Measurements from ENCODE around the gene TBC1D9.

The TBC1D9 gene

GRCh38 chr4:140659943-140660700 lies 96.1 kb downstream of the TBC1D9 start:
- Histone ChIP-seq H3K4me2 (no peak overlapping the region), H3K27me3 (no peaks in the 10 kb centered on the region), H3K4me1 (no peaks in the 10 kb centered on the region), H3K9me3 (no peaks in the 10 kb centered on the region), H3K36me3 (no peaks in the 10 kb centered on the region), H4K20me1 (no peaks in the 10 kb centered on the region), H3K27ac (no peak overlapping the region), H3K9ac (no peak overlapping the region), H3K4me3 (no peak overlapping the region)
- no peak for TF ChIP-seq Cebpa-rat (IDR thresholded peaks at IDR 0.05)

GRCh38 chr4:140654495-140654814 lies 101.7 kb downstream of the TBC1D9 start:
- H3K36me3 ChIP-seq, result no peaks in the 10 kb centered on the region
- H3K27me3 ChIP-seq, result no peaks in the 10 kb centered on the region
- no peak overlapping the region for H3K9ac ChIP-seq

DNA sequence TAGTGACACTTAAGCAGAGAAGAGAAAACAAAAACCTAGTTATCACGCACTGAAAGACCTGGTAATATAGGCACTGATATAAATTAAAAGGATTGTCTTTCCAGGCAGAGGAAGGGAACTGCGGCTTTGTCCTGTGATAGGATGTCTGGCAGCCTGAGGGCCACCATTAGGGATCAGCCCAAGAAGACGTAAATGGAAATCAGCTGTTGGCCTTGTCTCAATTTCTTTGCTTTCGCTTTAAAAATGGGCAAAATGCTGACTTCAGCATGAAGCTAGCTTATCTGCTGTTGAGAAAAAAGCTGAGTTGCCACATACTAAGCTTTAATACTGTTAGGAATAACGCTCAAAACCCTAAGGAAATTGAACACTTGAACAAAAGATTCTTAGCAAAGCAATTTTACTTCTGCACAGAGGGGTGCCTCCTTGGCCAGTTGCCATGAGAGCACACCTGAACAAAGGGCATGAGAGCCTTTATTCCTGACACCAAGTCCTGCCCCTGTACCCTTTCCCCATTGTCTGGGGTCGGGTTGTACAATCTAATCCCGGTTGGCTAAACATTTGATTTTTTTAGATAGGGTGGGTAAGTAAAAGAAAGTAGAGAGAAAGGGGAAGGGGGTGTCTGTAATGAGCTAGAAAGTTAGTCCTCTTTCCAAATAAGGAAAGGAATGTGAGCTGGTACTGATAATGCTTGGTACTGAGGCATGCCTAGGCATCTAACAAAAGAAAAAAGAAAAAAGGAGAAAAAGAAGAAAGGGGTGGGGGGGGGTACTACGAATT lies 102.3 kb downstream of the TBC1D9 start:
- Histone ChIP-seq H3K27ac (no peak overlapping the region), H3K4me1 (no peaks in the 10 kb centered on the region), H3K9me3 (no peaks in the 10 kb centered on the region), H3K4me2 (no peak overlapping the region), H3K4me3 (no peak overlapping the region), H4K20me1 (no peaks in the 10 kb centered on the region), H3K36me3 (no peaks in the 10 kb centered on the region), H3K9ac (no peak overlapping the region), H3K27me3 (no peaks in the 10 kb centered on the region)
- TF ChIP-seq Cebpa-rat (IDR thresholded peaks at IDR 0.05), result no peak

More at GRCh38 chr4:140654495-140654814, 101.7 kb downstream of the TBC1D9 start:
- Histone ChIP-seq H3K9me3 (no peaks in the 10 kb centered on the region), H4K20me1 (no peaks in the 10 kb centered on the region), H3K27ac (no peak overlapping the region), H3K4me3 (no peak overlapping the region), H3K4me1 (no peaks in the 10 kb centered on the region), H3K4me2 (no peak overlapping the region)
- TF ChIP-seq Cebpa-rat (IDR thresholded peaks at IDR 0.05), result no peak

GRCh38 chr4:140652601-140653000 lies 103.6 kb downstream of the TBC1D9 start:
- no peaks in the 10 kb centered on the region for H3K27me3 ChIP-seq
- H3K4me3 ChIP-seq, result no peak overlapping the region
- no peaks in the 10 kb centered on the region for H3K36me3 ChIP-seq
- no peak overlapping the region for H3K27ac ChIP-seq
- no peak overlapping the region for H3K9ac ChIP-seq
- no peak overlapping the region for H3K4me2 ChIP-seq
- H3K9me3 ChIP-seq, result no peaks in the 10 kb centered on the region
- TF ChIP-seq Cebpa-rat (IDR thresholded peaks at IDR 0.05), result no peak
- H4K20me1 ChIP-seq, result no peaks in the 10 kb centered on the region
- H3K4me1 ChIP-seq, result no peaks in the 10 kb centered on the region

DNA sequence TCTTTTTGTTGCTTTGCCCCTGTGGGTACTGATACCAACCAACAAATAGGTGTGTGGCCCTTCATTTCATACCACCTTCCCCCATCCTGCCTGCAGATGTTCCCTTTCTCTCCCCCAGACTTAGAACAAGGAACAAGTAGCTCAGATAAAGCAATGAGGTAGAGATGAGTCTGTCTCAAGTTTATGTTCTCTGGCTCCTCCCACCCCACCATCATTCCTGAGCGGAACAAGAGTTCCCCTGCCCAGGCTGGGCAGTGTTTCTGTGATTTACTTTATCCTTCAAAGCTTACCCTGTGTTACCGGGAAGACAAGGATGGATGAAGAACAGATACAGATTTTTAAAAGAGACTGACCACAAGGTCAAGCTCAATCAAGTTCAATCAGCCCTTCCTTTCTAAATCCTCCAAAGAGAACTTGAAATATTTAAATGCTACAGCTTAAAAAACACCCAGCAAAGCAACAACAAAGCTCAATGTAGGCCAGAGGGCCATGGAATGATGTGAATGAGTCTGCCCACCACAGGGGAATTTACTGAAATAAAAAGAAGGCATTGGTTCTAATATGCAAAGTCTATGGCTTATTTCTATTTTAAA lies 107.4 kb downstream of the TBC1D9 start:
- H3K4me1 ChIP-seq, result no peaks in the 10 kb centered on the region
- H3K4me3 ChIP-seq, result no peak overlapping the region
- H3K27ac ChIP-seq, result no peak overlapping the region
- no peak overlapping the region for H3K4me2 ChIP-seq
- no peak for TF ChIP-seq Cebpa-rat (IDR thresholded peaks at IDR 0.05)
- no peaks in the 10 kb centered on the region for H3K27me3 ChIP-seq
- H4K20me1 ChIP-seq, result no peaks in the 10 kb centered on the region
- H3K9me3 ChIP-seq, result no peaks in the 10 kb centered on the region
- no peaks in the 10 kb centered on the region for H3K36me3 ChIP-seq
- no peak overlapping the region for H3K9ac ChIP-seq

GRCh38 chr4:140645614-140646412 lies 110.4 kb downstream of the TBC1D9 start:
- H4K20me1 ChIP-seq, result no peaks in the 10 kb centered on the region
- H3K27me3 ChIP-seq, result no peaks in the 10 kb centered on the region
- H3K27ac ChIP-seq, result no peak overlapping the region
- H3K36me3 ChIP-seq, result no peaks in the 10 kb centered on the region
- H3K4me3 ChIP-seq, result no peak overlapping the region
- H3K4me2 ChIP-seq, result no peak overlapping the region
- H3K9ac ChIP-seq, result no peak overlapping the region
- no peak for TF ChIP-seq Cebpa-rat (IDR thresholded peaks at IDR 0.05)
- no peaks in the 10 kb centered on the region for H3K9me3 ChIP-seq
- no peaks in the 10 kb centered on the region for H3K4me1 ChIP-seq

GRCh38 chr4:140645196-140645595 lies 111.0 kb downstream of the TBC1D9 start:
- Histone ChIP-seq H3K4me1 (no peaks in the 10 kb centered on the region), H4K20me1 (no peaks in the 10 kb centered on the region), H3K4me3 (no peak overlapping the region), H3K4me2 (no peak overlapping the region), H3K27me3 (no peaks in the 10 kb centered on the region), H3K9ac (no peak overlapping the region), H3K9me3 (no peaks in the 10 kb centered on the region), H3K36me3 (no peaks in the 10 kb centered on the region), H3K27ac (no peak overlapping the region)
- no peak for TF ChIP-seq Cebpa-rat (IDR thresholded peaks at IDR 0.05)

- Histone ChIP-seq H3K4me2 (no peak overlapping the region), H3K4me1 (no peaks in the 10 kb centered on the region), H3K9me3 (no peaks in the 10 kb centered on the region), H3K27me3 (no peaks in the 10 kb centered on the region), H3K4me3 (no peak overlapping the region), H4K20me1 (no peaks in the 10 kb centered on the region), H3K36me3 (no peaks in the 10 kb centered on the region), H3K9ac (no peak overlapping the region), H3K27ac (no peak overlapping the region)
- no peak for TF ChIP-seq Cebpa-rat (IDR thresholded peaks at IDR 0.05)
These were observed 111.6 kb downstream of the TBC1D9 start for GRCh38 chr4:140644470-140645185.

GRCh38 chr4:140643571-140644055 lies 112.6 kb downstream of the TBC1D9 start:
- Histone ChIP-seq H3K4me1 (no peaks in the 10 kb centered on the region), H3K27me3 (no peaks in the 10 kb centered on the region), H3K27ac (no peak overlapping the region), H3K4me3 (no peak overlapping the region), H3K9ac (no peak overlapping the region), H3K36me3 (no peaks in the 10 kb centered on the region), H3K4me2 (no peak overlapping the region), H4K20me1 (no peaks in the 10 kb centered on the region), H3K9me3 (no peaks in the 10 kb centered on the region)
- TF ChIP-seq Cebpa-rat (IDR thresholded peaks at IDR 0.05), result no peak
